Liver (tissue), 3 donors: ENCODE data around the gene CC2D2A.

Source experiments
- CTCF ChIP-seq: fragments of 150-350 bp; IDR thresholded peaks from 2 replicates; pipeline ENCODE4 v1.5.1; 2017; ENCODE audit warnings: improper control_type of control experiment, low read depth, low read length; ENCODE audit not compliant: missing input control
- GABPA ChIP-seq, 2 donors: IDR thresholded peaks in 1 of 2; conservative IDR thresholded peaks in 1 of 2; 2 replicates each; pipeline ENCODE4 v1.6.1; 2016; ENCODE audit warnings: antibody characterized with exemption in 2 of 2, mild to moderate bottlenecking in 1 of 2, moderate library complexity in 1 of 2
- JUND ChIP-seq, 2 donors: IDR thresholded peaks; 2 replicates each; pipeline ENCODE4 v1.6.1; 2016; ENCODE audit warnings: antibody characterized with exemption in 2 of 2
- MAX ChIP-seq: IDR thresholded peaks from 2 replicates; pipeline ENCODE4 v1.6.1; 2016; ENCODE audit warnings: antibody characterized with exemption
- donor health status: healthy.
- donor health status: healthy.

GRCh38 chr4:15444879-15445547 is 24.7 kb upstream of the CC2D2A start:
- TF ChIP-seq CTCF, result no peak
- TF ChIP-seq JUND (IDR thresholded peaks at IDR 0.05), result no peak
- TF ChIP-seq MAX, result no peak
- no peak for TF ChIP-seq GABPA (IDR thresholded peaks at IDR 0.05 in 1 of 2, conservative IDR thresholded peaks at IDR 0.05 in 1 of 2)
